ENCODE data around the gene SYCE3.

The SYCE3 gene

DNA sequence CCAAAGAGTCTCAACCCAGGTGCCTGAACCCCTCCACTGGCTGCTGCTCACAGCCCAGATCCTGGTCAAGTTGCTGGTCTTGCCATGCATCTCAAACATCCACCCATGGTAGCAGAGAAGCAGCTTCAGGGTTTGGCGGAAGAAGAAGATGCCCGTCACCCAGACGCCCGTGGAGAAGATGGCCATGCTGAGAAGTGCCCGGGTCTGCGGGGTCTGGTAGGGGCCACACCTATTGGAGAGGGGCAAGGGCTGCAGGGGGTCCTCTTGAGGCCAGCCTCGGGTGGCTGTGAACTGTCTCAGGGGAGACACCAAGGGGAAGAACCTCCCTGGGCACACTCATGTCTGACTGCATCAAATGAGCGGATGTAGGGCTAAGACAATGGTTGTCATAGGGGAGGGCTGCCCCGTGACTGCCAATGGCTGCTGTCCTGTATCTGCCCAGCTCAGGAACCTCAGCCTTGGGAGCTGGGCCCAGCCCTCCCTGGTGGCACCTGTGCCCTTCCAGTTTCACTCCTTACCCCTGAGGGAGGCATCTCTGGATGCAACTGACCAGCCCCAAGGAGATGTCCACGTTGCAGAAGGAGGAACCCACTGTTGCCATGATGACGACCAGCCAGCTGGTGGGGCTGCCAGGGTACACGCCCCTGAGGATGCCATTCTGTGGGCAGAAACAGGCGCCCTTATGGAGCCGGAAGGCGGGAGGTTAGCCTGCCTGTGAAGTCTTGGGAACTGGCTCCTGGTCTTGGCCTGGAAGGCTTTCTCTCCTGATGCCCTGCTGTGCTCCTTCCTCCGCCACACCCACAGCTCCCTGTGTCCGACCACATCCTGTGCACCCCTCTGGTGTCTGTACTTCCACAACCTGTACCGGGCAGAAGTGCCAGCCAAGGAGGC, 14.3 kb upstream of the SYCE3 start:
- DNase-seq = no peak

DNA sequence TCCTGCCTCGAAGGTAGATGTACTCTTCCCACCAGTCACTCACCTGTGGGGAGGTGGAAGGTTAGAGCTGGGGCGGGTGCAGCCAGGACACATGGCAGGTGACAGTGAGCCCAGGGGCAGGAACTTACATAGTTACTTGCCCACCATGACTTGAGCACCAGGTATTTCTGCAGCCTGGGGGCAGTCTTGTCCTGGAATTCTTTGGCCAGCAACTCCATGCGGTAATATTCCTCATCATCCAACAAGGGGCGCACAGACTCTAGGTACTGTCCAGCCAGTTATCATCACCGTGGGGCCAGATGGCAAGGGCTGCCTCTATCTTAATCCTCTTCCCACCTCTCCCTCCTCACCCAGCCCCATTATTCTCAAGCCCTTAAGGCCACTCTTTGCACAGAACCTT, 13.4 kb upstream of the SYCE3 start:
- no peak for DNase-seq

DNA sequence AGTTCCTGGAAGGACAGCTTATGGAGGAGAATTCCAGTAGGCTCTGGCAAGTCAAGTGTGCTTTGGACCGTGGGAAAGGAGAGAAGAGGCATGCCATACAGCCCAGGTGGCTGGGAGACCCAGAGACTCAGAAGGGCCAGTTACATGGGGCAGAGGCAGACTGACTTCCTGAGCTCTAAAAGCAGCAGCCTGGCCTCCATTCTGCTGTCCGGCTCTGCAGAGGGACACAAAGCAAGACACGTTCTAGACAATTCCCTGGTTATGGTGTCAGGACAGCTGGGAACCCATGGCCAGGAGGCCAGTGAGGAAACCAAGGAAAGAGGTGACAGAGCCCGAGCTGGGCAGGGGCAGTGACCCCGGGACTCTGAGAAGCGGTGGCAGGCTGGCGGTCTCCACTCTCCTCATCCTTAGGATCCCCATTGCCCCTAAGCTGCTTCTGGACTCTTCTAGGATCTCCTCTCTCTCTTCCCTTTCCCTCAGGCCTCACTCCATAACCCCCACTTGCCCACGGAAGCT, 12.8 kb upstream of the SYCE3 start:
- no peak for DNase-seq

DNA sequence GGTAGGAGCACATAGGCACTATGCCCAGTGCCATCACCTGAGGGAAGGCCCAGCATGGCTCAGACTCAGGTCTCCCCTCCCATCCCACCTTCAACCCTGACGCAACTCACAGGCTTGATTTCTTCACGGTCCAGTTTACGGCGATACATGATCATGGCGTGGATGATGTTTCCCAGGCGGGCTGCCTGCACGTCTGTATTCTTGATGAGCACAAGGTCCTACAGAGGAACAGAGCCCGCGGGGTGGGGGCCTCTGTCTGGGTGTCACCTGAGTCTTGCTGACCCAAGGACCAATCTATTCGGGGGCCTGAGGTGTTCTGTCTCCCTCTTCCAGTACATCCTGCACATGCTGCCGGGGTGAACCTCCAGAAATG, 11.7 kb upstream of the SYCE3 start:
- DNase-seq = no peak

DNA sequence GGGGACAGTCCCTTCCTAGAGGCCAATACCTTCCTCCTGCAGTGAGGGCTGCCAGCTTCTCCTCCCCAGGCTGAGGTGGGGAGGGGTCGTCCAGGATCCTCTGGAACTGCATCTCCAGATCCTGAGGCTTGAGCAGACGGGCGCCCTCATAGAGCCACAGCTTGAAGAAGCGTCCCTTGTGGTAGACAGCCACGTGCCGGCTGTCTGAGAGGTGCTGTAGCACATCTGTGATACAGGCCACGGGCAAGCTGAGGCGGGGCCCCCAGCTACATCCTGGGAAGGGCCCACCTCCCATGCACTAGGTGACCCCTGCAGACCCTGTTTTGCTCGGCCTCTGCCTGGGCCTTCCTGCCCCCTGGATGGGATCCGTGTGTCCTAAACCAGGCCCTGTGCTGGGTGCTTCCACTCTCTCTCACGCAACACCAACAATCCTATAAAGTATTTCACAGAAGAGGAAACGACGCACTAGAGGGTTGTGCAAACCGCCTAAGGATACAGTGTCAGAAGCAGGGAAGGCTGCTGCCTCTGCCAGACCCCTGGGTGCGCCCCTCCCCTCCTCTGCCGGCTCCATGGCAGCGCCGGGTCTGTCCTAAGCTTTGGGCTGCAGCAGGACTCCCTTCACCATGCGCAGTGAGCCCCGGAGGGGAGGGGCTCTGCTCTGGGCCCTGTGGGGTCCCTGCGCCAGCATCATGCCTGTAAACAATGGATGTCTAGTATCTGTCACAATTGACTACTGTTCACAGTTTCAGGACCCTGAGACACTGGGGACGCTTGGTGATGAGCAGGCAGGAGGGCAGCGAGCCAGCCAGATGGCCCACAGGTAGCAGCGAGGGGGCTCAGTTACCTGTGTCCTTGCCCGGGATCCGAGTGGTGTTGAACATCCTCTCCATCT, 11.0 kb upstream of the SYCE3 start:
- no peak for DNase-seq

DNA sequence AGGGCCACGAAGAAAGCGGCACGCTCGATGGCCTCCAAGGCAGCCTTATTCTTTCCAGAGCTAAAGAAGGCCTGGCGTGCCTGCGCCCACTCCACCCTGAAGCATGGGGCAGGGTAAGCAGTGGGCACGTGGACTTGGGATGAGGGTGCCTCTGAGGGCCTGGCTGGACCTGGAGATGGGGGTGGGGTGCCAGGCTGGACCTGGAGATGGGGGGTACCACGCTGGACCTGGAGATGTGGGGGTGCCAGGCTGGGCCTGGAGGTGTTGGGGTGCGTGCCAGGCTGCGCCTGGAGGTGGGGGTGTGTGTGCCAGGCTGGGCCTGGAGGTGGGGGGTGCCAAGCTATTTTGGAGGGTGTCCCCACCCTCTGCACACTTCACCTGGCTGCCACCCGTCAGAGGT, 10.2 kb upstream of the SYCE3 start:
- DNase-seq = no peak

DNA sequence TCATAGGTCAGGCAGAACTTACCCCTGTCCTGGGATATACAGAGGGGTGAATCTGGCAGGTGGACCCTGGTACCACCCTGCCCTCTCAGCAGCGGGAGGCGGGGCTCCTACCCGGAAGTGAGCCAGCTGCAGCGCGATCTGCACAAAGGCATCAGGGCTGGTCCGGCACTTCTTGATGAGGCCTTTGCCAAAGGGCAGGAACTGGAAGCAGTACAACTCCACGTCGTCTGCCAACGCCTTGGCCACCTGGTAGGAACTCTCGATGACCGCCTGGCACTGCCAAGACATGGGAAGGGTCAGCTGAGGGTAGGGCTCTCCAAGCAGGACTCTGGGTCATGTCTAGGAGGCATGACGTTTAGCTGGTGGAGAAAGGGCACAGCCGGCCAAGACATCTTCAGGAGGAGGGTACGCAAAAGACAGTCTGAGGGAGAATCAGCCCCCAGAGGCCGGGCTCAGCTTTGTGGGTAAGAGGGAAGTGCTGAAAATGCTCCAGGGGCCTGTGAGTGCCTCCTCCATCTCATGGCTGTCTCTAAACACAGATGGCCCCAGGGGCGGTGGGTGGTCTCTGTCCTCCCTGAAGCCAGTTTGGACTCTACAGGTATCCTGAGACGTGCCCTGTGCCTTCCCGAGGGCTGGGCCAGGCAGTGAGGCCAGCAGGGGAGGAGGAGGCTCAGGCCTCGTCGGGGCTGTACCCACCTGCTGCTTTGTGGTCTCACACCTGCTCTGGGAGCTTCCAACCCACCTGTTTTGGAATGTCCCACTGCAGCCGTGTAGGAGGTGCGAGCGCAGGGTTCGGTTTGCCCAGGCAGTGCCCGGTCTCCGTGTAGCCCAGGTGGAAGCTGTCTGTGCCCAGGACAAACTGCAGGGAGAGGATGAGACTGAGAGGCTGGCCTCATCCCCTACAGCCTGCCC, 8.8 kb upstream of the SYCE3 start:
- no peak for DNase-seq

DNA sequence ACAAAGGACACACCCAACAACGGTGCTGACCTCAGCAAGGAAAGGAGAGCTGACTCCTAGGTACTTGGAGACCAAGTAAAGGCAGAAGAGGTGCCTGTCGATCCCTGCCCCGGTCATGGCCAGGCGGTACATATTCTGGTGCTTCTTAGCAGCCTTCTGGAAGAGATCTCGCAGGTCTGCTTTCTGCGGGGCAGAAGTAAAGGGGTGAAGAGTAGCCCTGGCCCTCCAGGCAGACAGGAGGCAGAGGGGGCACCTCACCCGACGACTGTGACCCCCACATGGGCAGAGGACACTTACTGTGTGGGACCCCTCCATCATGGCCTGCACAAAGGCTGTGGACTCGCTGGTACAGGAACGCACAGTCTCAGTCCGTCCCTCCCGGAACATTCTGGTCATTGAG, 8.1 kb upstream of the SYCE3 start:
- DNase-seq = no peak

DNA sequence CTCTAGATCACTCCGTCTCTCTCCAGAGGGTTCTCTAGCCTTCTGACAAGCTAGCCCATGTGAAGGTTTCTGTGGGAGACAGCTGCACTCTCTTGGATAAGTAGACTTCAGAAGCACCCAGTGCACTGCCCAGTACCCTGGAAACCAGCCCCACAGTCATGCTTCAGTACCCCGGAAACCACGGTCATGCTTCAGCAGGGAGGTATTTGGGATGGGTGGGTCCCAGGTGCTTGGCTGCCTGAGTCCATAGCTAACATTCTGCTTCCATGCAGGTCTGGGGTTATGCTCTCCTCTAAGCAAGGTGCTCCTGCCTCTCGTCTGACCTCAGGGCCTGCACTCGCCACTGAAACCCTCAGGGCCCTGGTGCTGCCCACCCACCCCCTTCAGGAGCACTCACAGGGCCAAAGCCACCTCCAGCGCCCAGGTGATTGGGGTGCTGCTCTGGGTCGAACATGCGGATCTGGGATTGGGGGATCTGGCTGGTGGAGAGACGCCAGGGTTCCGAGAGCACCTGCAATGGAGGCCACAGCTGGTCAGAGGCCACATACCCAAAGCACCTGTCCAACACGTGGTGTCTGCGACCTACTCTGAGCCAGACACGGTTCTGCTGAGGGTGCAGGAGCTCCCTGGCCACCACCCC, 7.3 kb upstream of the SYCE3 start:
- no peak for DNase-seq

DNA sequence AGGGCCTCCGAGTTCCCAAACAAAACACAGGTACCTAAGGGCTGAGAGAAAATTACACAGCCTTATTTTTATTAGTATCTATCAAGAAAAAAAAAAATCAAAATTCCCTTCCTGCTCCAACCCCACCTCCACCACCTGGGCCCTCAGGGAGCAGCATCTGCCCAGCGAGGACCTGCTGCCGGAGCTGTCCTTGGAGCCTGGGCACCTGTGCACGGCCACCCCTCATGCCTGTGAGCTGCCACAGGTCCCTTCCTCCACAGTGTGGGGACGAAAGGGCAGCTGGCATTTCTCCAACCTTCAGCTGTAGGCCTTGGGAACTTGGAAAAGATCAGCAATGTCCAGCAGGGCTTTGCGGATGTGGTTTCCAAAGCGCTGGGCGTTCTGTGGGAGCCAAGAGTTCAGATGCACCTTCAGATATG, 6.3 kb upstream of the SYCE3 start:
- no peak for DNase-seq

DNA sequence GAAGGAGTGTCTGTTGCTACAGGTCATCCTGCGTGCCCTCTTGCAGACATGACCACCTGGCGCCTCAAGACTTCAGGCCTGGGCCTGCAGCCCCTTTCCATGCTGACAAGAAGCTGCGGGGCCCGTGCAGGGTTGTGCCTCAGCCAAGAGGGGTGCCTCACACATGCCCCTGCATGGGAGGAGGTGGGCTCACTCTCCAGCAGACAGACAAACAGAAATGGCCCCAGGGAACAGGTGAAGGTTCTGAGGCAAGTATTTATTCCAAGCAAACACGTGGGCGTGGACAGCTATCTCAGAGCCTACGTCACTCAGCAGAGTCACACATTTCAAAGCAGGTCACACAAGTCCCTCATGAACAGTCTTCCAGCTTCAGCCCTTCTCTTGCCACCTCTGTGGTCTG, 5.9 kb upstream of the SYCE3 start:
- DNase-seq = no peak

DNA sequence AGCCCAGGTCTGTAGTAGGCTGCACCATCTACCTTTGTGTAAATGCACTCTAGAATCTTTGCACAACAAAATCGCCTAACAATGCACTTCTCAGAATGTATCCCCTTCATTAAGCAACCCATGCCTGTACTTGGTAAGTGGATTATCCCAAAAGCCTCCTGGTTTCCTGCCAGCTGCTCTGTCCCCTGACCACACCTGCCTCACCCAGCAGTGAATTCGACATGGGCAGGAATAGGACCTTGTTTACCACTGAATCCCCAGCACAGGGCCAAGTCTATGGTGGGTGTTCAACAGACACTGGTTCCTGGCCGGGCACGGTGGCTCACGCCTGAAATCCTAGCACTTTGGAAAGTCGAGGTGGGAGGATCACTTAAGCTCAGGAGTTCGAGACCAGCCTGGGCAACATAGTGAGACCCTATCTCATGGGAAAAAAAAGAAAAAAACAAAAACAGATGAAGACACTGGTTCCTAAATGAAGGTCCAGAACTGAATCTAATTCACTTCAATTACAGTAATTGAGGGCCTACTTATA, 5.1 kb upstream of the SYCE3 start:
- DNase-seq = no peak

DNA sequence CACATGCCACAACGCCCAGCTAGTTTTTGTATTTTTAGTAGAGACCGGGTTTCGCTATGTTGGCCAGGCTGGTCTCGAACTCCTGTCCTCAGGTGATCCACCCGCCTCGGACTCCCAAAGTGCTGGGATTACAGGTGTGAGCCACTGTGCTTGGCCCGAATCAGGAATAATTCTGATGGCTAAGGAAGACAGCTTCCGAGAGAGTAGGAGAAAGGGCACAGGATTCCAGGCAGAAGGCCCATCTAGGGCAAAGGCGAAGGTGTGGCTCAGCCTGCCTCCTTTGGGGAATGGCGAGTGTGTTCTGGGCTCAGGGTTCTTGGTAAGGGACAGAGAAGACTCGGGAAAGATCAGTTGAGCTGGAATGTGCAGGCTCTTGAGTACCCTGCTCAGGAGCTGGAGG, 1.6 kb upstream of the SYCE3 start:
- DNase-seq = no peak

DNA sequence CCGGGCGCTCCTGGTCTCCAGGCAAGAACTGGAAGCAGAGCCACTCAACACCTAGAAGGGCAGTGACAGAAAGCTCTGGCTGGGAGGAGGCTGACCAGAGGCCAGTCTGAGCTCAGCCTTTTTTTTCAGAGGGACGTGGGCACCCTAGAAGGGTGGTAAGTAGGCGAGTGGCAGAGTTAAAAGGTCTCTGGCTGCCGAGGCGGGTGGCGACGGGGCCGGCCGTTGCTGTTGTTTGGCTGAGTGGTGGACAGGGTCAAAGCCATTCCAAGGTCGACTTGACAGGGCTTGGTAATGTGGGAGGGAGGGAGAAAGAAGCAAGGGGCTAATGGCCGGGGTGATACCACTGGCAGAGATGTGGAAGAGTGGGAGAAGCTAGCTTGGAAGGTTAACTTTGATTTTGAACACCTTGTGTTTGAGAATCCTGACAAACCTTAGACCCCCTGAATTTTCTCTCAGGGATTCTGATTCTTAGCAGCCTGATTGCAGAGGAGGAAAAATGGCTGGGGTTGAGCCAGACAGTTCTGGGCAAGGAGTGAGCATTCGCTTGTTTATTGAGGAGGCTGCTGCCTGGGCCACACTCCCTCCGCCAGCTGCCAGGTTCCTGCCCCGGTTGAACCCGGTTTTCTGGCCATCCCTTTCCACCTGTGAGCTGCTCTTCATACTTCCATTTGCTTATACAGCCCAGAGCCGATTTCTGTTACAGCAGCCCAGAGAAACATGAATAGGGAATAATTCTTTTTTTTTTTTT, 868 bp upstream of the SYCE3 start:
- peak in 5 of 58 donors; percentile 6 to 56 (median 40) for DNase-seq

DNA sequence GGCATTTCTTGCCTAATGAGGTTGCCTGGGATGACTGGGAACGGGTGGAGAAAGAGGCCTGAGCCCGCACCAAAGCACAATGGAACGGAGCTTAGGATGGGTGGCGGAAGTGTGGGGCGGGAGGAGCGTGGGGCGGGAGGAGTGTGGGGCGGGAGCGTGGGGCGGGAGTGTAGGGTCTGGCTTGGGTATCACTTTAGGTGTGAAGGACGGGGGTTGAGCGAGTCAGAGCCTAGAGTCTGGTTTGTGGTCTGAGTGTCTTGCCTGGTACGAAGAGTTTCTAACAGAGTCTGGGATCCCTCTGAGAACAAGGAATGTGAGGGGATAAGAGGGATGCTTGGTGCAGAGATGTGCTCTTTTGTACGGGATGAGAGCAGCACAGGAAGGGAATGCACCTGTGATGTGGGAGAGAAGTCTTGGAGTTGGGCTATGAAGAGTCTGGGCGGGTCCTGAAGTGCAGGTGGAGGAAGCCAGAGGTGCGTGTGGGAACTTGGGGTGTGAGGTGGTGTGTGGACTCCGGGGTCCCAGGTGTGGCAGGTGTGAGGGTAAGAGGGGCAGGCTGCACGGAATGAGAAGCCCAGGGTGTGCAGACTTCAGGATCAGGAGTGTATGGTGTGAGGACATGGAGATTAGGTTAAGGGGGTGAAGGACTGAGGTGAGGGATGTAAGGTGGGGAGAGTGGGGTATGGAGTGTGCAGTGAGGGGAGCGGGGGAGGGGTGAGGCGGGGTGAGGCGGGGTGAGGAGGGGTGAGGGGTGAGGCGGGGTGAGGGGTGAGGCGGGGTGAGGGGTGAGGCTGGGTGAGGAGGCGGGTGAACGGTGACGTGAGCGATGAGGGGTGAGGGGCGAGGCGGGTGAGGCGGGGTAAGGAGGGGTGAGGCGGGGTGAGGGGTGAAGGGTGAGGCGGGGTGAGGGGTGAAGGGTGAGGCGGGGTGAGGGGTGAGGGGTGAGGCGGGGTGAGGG, 1.0 kb downstream of the SYCE3 start:
- DNase-seq = no peak

DNA sequence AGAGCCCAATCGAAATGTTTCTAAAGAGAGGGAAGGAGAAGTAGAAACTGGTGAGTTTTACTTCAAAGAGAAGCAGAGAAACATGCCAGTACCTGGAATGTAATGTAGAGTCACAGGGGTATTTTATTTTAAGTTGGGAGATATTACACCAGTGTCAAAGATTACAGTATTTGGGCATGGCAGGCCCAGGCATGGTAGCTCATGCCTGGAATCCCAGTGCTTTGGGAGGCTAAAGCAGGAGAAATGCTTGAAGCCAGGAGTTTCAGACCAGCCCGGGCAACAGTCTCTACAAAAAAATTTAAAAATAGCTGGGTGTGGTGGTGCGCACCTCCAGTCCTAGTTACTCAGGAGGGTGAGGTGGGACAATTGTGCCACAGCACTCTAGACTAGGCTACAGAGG, 2.7 kb downstream of the SYCE3 start:
- DNase-seq = no peak

DNA sequence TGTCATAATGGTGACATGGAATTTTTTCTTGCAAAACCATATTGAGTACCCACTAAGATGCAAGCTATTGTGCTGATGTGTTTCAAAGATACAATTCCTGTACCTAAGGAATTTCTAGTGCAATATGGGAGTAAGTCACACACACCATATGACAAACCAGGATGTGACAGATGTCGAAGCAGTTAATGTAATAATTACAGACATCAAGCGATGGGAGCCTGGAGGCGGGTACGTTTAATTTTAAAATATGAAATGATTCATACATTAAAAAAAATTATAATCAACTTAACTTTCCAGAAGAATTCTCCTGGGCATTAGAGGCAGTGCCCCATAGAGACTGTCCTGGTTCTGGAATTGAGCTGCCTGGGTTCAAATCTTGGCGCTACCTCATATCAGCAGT, 6.0 kb downstream of the SYCE3 start:
- no peak for DNase-seq

DNA sequence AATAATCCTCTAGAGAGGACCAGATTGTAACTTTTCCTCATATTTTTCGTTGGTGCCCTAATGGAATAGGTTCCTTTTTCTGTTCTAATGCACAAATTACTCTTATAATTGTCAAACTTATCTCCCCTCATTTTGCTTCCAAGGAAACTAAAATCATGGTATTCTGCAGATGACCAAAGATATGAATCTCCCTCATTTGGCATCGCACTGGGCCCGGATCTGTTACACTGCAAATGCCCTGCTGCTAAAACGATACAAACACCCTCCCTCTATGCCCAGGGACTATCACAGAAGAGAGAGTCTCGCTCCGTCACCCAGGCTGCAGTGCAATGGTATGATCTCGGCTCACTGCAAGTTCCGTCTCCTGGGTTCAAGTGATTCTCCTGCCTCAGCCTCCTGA, 9.4 kb downstream of the SYCE3 start:
- DNase-seq = no peak

All from anterior cingulate cortex (tissue), 58 donors.